HEK293T (cell line): ENCODE data around the gene MAST2.

Experiments
- CTCF ChIA-PET: fragments of 350-600 bp; formaldehyde crosslinking; extraction: SDS; loops from one replicate; lab custom pipeline; 2021; ENCODE audit warnings: antibody characterized with exemption, inconsistent platforms; lab: Yijun Ruan, JAX
- POLR2A ChIA-PET: fragments of 350-600 bp; formaldehyde crosslinking; extraction: SDS; loops from one replicate; lab custom pipeline; 2020; ENCODE audit warnings: antibody characterized with exemption, inconsistent platforms; lab: Yijun Ruan, JAX
- DNase-seq: peaks from one replicate; pipeline ENCODE4 v3.0.0; 2012; ENCODE audit warnings: mixed read lengths; ENCODE audit errors: extremely low spot score
- ARNT ChIP-seq: fragments of 450-650 bp; IDR thresholded peaks from 2 replicates; pipeline ENCODE4 v1.6.1; 2017; ENCODE audit warnings: mild to moderate bottlenecking
- BHLHE40 ChIP-seq: fragments of 450-650 bp; IDR thresholded peaks from 2 replicates; pipeline ENCODE4 v1.6.1; 2016; ENCODE audit warnings: mild to moderate bottlenecking, moderate library complexity, borderline replicate concordance
- CTBP1 ChIP-seq: fragments of 450-650 bp; IDR thresholded peaks from 2 replicates; pipeline ENCODE4 v1.6.1; 2016; ENCODE audit warnings: borderline replicate concordance
- ELF4 ChIP-seq: fragments of 450-650 bp; IDR thresholded peaks from 2 replicates; pipeline ENCODE4 v1.6.1; 2017; ENCODE audit warnings: antibody characterized with exemption
- FOXA1 ChIP-seq: fragments of 450-650 bp; IDR thresholded peaks from 2 replicates; pipeline ENCODE4 v1.6.1; 2016; ENCODE audit warnings: mild to moderate bottlenecking
- FOXK2 ChIP-seq: fragments of 450-650 bp; IDR thresholded peaks from 2 replicates; pipeline ENCODE4 v1.6.1; 2016; ENCODE audit warnings: mild to moderate bottlenecking
- FOXM1 ChIP-seq: fragments of 450-650 bp; IDR thresholded peaks from 2 replicates; pipeline ENCODE4 v1.6.1; 2017; ENCODE audit warnings: mild to moderate bottlenecking, borderline replicate concordance
- HDGF ChIP-seq: fragments of 450-650 bp; IDR thresholded peaks from 2 replicates; pipeline ENCODE4 v1.6.1; 2017; ENCODE audit warnings: antibody characterized with exemption, borderline replicate concordance
- L3MBTL2 ChIP-seq: fragments of 450-650 bp; conservative IDR thresholded peaks from 2 replicates; pipeline ENCODE4 v1.6.1; 2016; ENCODE audit warnings: mild to moderate bottlenecking
- LEF1 ChIP-seq: fragments of 450-650 bp; IDR thresholded peaks from 2 replicates; pipeline ENCODE4 v1.6.1; 2017; ENCODE audit warnings: mild to moderate bottlenecking, borderline replicate concordance
- NFRKB ChIP-seq: fragments of 450-650 bp; IDR thresholded peaks from 2 replicates; pipeline ENCODE4 v1.6.1; 2016; ENCODE audit warnings: mild to moderate bottlenecking, moderate library complexity
- SP1 ChIP-seq: fragments of 450-650 bp; IDR thresholded peaks from 2 replicates; pipeline ENCODE4 v1.6.1; 2017
- SUZ12 ChIP-seq: fragments of 450-650 bp; IDR thresholded peaks from 2 replicates; pipeline ENCODE4 v1.6.1; 2016; ENCODE audit warnings: mild to moderate bottlenecking
- TARDBP ChIP-seq: fragments of 450-650 bp; IDR thresholded peaks from 2 replicates; pipeline ENCODE4 v1.6.1; 2016
- ZNF384 ChIP-seq: fragments of 450-650 bp; IDR thresholded peaks from 2 replicates; pipeline ENCODE4 v1.6.1; 2016
- TF ChIP-seq, protein P1 (sequence below): fragments of 450-650 bp; IDR thresholded peaks from 2 replicates; pipeline ENCODE4 v1.6.1; 2016

MAST2 gene

DNA sequence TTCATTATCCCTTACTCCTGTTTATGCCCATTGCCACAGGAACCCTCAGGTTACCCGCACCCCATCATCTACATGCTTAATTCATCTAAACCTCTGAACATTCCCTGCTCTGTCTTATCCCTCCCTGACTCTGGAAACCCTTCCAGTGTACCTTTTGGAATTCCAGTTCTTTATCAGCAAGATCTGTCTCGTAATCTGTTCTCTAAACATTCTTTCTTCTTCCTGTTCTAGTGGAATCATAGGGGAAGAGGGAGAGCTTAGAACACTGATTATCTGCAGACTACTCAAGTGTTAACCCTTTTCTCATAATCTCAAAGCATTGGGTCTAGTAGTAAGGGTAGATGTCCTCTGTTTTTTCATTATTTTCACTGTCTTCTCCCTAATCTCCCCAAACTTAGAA lies 169.2 kb downstream of the MAST2 start:
- ChIA-PET POLR2A (no interaction called here), CTCF (no interaction called here)
- no peak for DNase-seq

DNA sequence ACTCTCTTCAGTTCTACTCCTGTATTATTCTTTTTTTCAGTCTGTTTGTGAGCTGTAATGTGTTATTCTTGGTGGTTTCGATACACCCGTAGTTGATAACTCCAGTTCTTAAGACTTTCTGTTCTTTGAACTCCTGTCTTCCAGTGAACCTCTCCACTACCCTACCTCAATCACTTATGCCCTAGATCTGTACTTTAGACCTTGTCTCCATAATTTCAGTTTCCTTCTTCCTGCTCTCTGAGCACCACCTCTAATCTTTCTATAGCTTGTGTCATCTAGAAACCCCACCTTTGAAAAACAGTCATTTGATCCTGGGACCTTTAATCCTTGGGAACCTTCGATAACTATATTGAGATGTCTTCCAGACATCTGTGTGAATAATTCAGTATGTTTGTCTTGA lies 169.7 kb downstream of the MAST2 start:
- DNase-seq = no peak
- CTCF ChIA-PET = no interaction called here
- POLR2A ChIA-PET = no interaction called here
- no peak for TF ChIP-seq HDGF
- no peak for TF ChIP-seq LEF1
- TF ChIP-seq BHLHE40 = no peak
- TF ChIP-seq ZNF384 = no peak
- no peak for TF ChIP-seq SP1
- no peak for TF ChIP-seq CTBP1
- no peak for TF ChIP-seq L3MBTL2
- no peak for TF ChIP-seq FOXM1

More for the DNA sequence above, 169.2 kb downstream of the MAST2 start:
- TF ChIP-seq HDGF = no peak
- no peak for TF ChIP-seq FOXK2

DNA sequence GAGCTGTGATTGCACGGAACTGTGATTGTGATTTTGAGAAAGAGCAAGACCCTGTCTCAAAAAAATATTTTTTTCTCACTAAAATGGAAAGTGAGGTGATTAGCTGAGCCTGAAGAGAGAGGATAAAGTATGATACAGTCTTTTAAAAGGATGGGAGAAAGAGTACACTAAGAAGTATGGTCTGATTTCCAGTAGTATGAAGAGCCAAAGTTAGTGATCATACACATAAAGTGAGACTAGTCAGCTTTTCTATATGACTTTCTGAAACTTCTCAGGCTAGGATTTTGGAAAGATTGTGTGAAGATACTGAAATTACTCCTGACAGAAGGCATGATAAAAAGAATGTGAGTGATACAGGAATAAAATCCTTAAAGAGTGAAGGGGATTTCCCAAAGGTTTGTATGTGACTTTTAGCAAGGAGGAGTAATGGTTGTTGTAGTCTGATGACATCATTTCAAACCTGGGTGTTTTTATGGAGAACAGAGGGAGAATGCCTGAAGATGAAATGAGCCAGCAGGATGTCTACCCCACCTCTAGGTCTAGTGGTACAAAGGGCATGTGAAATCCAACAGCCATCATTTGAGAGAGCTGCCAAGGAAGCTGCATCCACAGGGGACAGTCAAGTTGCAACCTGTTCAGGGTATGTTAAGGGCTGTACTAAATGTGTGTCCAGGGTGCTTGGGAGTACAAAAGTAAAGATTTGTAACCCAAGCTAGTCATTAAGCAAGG lies 171.3 kb downstream of the MAST2 start:
- DNase-seq = no peak
- TF ChIP-seq HDGF (no peak), CTBP1 (no peak), FOXK2 (no peak), BHLHE40 (no peak), SP1 (no peak), ARNT (no peak), ZNF384 (no peak), NFRKB (no peak), ELF4 (no peak), LEF1 (no peak), SUZ12 (no peak), L3MBTL2 (no peak)
- ChIA-PET CTCF (no interaction called here), POLR2A (no interaction called here)

DNA sequence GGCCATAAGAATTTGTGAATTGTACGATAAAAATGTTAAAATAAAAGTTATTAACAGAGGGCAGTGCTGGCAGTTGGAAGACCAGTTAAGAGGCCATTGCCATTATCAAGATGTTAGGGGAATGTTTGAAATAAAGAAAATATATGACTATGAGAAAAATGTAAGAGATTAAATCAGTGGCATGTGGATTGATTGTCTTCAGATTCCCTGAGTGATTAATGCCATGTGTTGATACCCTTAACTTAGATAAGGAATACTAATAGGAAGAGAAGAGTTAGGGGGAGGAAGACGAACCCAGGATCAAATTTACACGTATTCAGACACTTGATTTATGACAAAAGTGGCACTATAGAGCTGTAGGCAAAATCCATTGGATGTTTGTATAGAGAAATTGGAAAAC lies 173.2 kb downstream of the MAST2 start:
- ChIA-PET CTCF (no interaction called here), POLR2A (no interaction called here)
- TF ChIP-seq FOXM1 (no peak), BHLHE40 (no peak), SUZ12 (no peak)

DNA sequence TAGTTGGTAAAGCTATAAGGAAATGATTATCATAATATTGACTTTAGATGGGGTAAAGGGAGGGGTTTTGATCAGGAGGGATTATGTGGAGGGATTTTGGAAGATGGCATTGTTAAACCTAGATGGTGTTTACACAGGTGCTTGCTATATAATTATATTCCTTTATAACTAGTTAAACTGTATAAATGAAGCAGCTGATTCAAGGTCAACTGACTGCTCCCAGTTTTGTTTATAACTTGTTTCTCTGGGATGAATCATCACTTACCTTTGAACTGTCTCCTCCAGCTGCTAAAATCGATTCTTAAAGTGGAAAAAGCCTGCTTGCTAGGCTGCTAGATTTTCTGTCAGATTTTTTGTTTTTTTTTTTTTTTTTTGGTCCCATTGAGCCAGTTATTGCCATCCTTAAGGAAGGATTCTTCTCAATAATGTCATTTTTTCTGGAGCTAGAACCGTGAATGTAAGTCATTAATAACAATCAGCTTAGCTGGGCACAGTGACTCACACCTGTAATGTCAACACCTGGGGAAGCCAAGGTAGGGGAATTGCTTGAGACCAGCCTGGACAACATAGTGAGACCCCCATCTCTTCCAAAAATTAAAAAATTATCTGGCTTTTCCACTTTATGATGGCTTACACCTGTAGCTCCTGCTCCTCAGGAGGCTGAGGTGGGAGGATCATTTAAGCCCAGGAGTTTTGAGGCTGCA lies 175.8 kb downstream of the MAST2 start:
- DNase-seq = no peak
- POLR2A ChIA-PET = interaction anchor here (1.1 kb wide), 1 partner anchor 24 kb away, joined by 4 read pairs; no protein-coding TSS in a partner anchor
- CTCF ChIA-PET = interaction anchor here (0.9 kb wide), 1 partner anchor 9 kb away, joined by 3 read pairs; no protein-coding TSS in a partner anchor

More for the DNA sequence above, 173.2 kb downstream of the MAST2 start:
- no peak for DNase-seq

DNA sequence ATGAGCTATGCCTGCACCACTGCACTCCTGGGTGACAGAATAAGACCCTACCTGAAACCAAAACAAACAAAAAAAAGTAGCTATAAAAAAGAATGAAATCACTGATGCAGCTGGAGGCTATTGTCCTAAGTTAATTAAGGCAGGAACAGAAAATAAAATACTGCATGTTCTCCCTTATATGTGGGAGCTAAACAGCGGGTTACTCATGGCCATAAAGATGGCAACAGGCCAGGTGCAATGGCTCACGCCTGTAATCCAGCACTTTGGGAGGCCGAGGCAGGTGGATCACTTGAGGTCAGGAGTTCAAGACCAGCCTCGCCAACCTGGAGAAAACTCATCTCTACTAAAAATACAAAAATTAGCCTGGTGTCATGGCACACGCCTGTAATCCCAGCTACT lies 176.4 kb downstream of the MAST2 start:
- POLR2A ChIA-PET = interaction anchor here (1.1 kb wide), 1 partner anchor 23 kb away, joined by 4 read pairs; no protein-coding TSS in a partner anchor
- TF ChIP-seq HDGF (no peak), FOXK2 (no peak)
- CTCF ChIA-PET = no interaction called here
- DNase-seq = no peak

More for the DNA sequence above, 175.8 kb downstream of the MAST2 start:
- TF ChIP-seq L3MBTL2 = no peak
- TF ChIP-seq FOXM1 = no peak
- no peak for TF ChIP-seq CTBP1
- no peak for TF ChIP-seq BHLHE40
- no peak for TF ChIP-seq SP1
- TF ChIP-seq ARNT = no peak
- no peak for TF ChIP-seq FOXK2
- no peak for TF ChIP-seq ZNF384
- TF ChIP-seq NFRKB = no peak
- TF ChIP-seq TARDBP = no peak
- TF ChIP-seq HDGF = no peak

DNA sequence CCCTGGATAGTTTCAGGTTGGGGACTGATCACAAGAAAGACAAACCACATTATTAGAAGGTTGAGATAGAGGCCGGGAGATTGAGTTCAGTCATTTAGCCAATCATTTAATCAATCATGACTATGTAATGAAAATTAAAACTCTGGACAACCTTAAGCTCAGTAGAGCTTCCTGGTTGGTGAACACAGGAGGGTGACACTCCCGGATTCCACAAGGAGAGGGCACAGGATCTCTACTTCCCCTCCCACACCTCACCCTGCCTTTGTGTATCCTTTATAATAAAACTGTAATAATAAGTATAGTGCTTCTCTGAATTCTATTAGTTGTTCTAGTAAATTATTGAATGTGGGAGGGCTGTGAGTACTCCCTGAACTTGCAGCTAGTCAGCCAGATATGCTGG lies 178.9 kb downstream of the MAST2 start:
- ChIA-PET POLR2A (interaction anchor here (1.1 kb wide), 1 partner anchor 16 kb away, joined by 3 read pairs; no protein-coding TSS in a partner anchor), CTCF (no interaction called here)
- no peak for DNase-seq
- TF ChIP-seq SUZ12 (no peak), TARDBP (no peak), ZNF384 (no peak), NFRKB (no peak), CTBP1 (no peak), SP1 (no peak), LEF1 (no peak), ARNT (no peak), FOXA1 (no peak), FOXM1 (no peak), FOXK2 (no peak)
- TF ChIP-seq, protein P1, sequence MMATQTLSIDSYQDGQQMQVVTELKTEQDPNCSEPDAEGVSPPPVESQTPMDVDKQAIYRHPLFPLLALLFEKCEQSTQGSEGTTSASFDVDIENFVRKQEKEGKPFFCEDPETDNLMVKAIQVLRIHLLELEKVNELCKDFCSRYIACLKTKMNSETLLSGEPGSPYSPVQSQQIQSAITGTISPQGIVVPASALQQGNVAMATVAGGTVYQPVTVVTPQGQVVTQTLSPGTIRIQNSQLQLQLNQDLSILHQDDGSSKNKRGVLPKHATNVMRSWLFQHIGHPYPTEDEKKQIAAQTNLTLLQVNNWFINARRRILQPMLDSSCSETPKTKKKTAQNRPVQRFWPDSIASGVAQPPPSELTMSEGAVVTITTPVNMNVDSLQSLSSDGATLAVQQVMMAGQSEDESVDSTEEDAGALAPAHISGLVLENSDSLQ = no peak

DNA sequence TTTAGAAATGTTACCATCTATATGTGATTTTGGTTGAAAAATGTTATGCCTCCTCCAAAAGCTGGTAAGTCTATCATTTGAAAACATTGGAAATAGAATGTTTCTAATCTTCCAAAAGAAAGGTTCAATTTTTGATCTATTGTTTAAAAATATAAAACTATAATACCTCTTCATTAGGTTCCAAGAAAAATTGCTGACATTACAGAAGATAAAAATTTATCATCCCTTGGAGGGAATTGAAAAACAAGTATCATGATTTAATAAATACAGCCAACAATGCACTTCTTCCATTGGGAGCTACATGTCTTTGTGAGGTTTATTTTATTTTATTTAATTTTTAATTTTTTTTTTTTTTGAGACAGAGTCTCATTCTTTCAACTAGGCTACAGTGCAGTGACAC lies 180.6 kb downstream of the MAST2 start:
- TF ChIP-seq SP1 (no peak), CTBP1 (no peak), LEF1 (no peak), SUZ12 (no peak), L3MBTL2 (no peak), NFRKB (no peak), BHLHE40 (no peak), ZNF384 (no peak)
- POLR2A ChIA-PET = no interaction called here
- DNase-seq = no peak
- CTCF ChIA-PET = no interaction called here
